ENCODE data around the gene GALNT2. TPM values are rescaled to one million over a fixed set of nuclear protein-coding genes. Genes with fewer than 3 reads are reported as not detected.

Gene GALNT2
- total and polyA plus RNA-seq, 2 experiments from 2014 or later, result 96.7 to 143 TPM

DNA sequence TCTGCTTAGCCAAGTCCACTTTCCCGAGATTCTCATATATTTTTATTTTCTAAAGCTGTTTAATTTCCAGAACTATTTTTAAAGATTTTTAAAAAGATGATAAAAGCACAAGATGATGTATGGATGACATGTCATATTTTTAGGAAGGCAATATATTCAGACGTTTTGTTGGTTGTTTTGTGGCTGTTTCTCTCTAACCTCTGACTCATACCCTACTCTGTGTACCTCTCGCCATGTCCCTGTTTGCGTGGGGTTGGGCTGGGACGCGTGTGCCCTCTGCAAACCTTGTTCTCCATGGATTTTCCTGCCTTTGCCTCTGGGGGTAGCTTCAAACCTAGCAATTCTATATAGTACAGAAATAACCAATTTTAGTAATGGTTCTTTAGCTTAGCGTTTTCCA is 132.0 kb downstream of the GALNT2 start:
- H3K9me2 ChIP-seq (replicated peaks; ENCODE audit: insufficient read depth), result no peaks in the 10 kb centered on the region
- 76% methylated on average over 7 of the region's 7 CpGs for WGBS (ENCODE audit: low lambda C conversion rate, missing lambda C conversion rate)
- DNase-seq (ENCODE audit: low spot score), result no peak
- peaks cover 21% of the 10 kb centered on the region for H3K79me2 ChIP-seq
- H3K4me2 ChIP-seq, result no peak overlapping the region
- H3K4me1 ChIP-seq (ENCODE audit: insufficient read depth), result no peaks in the 10 kb centered on the region
- no peak overlapping the region for H2AFZ ChIP-seq
- H3K9me3 ChIP-seq (ENCODE audit: low read depth), result no peaks in the 10 kb centered on the region
- H4K20me1 ChIP-seq (ENCODE audit: insufficient read depth, poor library complexity, severe bottlenecking), result peaks cover 6% of the 10 kb centered on the region
- no peak overlapping the region for H3K27ac ChIP-seq
- no peak overlapping the region for H3K4me3 ChIP-seq
- H3K36me3 ChIP-seq (replicated peaks; ENCODE audit: insufficient read depth, low read depth), result no peaks in the 10 kb centered on the region
- TF ChIP-seq EZH2phosphoT487 (IDR thresholded peaks at IDR 0.05; ENCODE audit: low read depth, severe bottlenecking, unreplicated experiment) (no peak), EZH2 (IDR thresholded peaks at IDR 0.05; ENCODE audit: borderline replicate concordance) (no peak)
- TF ChIP-seq, protein P1, sequence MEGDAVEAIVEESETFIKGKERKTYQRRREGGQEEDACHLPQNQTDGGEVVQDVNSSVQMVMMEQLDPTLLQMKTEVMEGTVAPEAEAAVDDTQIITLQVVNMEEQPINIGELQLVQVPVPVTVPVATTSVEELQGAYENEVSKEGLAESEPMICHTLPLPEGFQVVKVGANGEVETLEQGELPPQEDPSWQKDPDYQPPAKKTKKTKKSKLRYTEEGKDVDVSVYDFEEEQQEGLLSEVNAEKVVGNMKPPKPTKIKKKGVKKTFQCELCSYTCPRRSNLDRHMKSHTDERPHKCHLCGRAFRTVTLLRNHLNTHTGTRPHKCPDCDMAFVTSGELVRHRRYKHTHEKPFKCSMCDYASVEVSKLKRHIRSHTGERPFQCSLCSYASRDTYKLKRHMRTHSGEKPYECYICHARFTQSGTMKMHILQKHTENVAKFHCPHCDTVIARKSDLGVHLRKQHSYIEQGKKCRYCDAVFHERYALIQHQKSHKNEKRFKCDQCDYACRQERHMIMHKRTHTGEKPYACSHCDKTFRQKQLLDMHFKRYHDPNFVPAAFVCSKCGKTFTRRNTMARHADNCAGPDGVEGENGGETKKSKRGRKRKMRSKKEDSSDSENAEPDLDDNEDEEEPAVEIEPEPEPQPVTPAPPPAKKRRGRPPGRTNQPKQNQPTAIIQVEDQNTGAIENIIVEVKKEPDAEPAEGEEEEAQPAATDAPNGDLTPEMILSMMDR (IDR thresholded peaks at IDR 0.05; ENCODE audit: poor library complexity), result no peak
- H3K27me3 ChIP-seq, result no peaks in the 10 kb centered on the region

DNA sequence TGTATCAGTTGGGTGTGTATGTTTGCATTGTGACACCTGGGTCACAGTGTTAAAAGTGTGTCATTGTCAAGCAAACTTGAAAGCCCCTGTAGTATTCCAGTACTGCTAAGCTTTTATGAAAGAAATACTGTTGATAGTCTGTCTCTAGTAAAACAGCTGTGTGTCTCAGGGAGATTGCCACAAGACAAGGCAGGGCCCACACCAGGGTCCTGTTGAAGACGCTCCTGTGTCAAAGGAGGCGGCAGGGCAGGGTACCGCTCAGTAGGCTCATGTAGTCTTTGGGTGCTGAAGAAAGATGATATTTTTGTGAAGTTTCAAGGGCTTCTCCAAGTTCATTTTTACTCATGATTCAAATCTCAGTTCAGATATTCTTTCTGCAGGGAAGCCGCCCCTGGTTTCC is 132.5 kb downstream of the GALNT2 start:
- no peaks in the 10 kb centered on the region for H3K36me3 ChIP-seq (replicated peaks; ENCODE audit: insufficient read depth, low read depth)
- no peaks in the 10 kb centered on the region for H3K9me3 ChIP-seq (ENCODE audit: low read depth)
- no peak overlapping the region for H3K4me3 ChIP-seq
- no peaks in the 10 kb centered on the region for H3K4me1 ChIP-seq (ENCODE audit: insufficient read depth)
- H3K27ac ChIP-seq, result no peak overlapping the region
- peaks cover 16% of the 10 kb centered on the region for H3K79me2 ChIP-seq
- H2AFZ ChIP-seq, result no peak overlapping the region
- peaks cover 6% of the 10 kb centered on the region for H4K20me1 ChIP-seq (ENCODE audit: insufficient read depth, poor library complexity, severe bottlenecking)
- H3K4me2 ChIP-seq, result no peak overlapping the region
- H3K27me3 ChIP-seq, result no peaks in the 10 kb centered on the region
- TF ChIP-seq, protein P1 (IDR thresholded peaks at IDR 0.05; ENCODE audit: poor library complexity), result no peak
- TF ChIP-seq EZH2 (IDR thresholded peaks at IDR 0.05; ENCODE audit: borderline replicate concordance) (no peak), EZH2phosphoT487 (IDR thresholded peaks at IDR 0.05; ENCODE audit: low read depth, severe bottlenecking, unreplicated experiment) (no peak)
- DNase-seq (ENCODE audit: low spot score), result no peak
- no peaks in the 10 kb centered on the region for H3K9me2 ChIP-seq (replicated peaks; ENCODE audit: insufficient read depth)
- WGBS (ENCODE audit: low lambda C conversion rate, missing lambda C conversion rate), result 87% methylated on average over 4 of the region's 4 CpGs

DNA sequence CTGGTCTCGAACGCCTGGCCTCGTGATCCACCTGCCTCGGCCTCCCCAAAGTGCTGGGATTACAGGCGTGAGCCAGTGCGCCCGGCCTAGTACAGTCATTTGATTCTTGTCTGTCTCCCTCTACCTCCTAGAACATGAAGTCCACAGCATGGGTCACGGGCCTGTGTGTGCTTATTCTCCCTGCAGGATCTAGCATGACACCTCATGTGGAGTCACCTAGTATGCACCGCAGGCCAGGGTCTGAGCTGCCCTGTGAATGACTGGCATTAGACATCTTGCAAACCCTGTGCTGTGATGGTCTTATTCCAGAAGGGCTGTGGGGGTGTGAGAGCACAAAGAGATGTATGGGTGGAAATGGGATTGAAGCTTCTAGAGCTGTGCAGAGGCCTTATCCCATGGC is 133.2 kb downstream of the GALNT2 start:
- Histone ChIP-seq H3K27me3 (no peaks in the 10 kb centered on the region), H2AFZ (no peak overlapping the region), H3K4me1 (ENCODE audit: insufficient read depth) (no peaks in the 10 kb centered on the region), H3K9me2 (replicated peaks; ENCODE audit: insufficient read depth) (no peaks in the 10 kb centered on the region), H3K9me3 (ENCODE audit: low read depth) (no peaks in the 10 kb centered on the region), H3K27ac (no peak overlapping the region), H3K4me2 (no peak overlapping the region), H3K79me2 (peaks cover 12% of the 10 kb centered on the region), H3K4me3 (no peak overlapping the region), H3K36me3 (replicated peaks; ENCODE audit: insufficient read depth, low read depth) (no peaks in the 10 kb centered on the region), H4K20me1 (ENCODE audit: insufficient read depth, poor library complexity, severe bottlenecking) (peaks cover 6% of the 10 kb centered on the region)
- TF ChIP-seq, protein P1 (IDR thresholded peaks at IDR 0.05; ENCODE audit: poor library complexity), result no peak
- no peak for TF ChIP-seq EZH2 (IDR thresholded peaks at IDR 0.05; ENCODE audit: borderline replicate concordance)
- TF ChIP-seq EZH2phosphoT487 (IDR thresholded peaks at IDR 0.05; ENCODE audit: low read depth, severe bottlenecking, unreplicated experiment), result no peak
- 98% methylated on average over 9 of the region's 9 CpGs for WGBS (ENCODE audit: low lambda C conversion rate, missing lambda C conversion rate)
- DNase-seq (ENCODE audit: low spot score), result no peak

DNA sequence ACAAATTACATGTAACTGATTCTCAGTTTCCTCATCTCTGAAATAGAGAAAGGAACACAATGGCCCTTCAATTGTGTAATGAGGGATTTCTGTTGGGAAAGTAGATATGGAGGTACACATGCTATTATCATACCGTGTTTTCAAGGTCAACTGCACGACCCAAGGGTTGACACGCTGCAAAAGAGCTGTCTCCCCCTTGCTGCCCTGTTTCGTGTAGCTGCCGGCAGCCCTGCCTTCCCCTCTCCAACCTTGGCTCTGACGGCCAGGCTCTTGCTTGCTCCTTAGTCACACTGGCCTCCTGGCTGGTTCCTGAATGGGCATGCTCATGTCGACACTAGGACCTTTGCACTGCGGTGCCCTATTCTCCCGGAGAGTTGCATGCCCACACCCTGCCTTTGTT is 134.4 kb downstream of the GALNT2 start:
- no peak for DNase-seq (ENCODE audit: low spot score)

More for the DNA sequence above, 134.4 kb downstream of the GALNT2 start:
- H3K9me2 ChIP-seq (replicated peaks; ENCODE audit: insufficient read depth), result no peaks in the 10 kb centered on the region
- H3K4me2 ChIP-seq, result no peak overlapping the region
- H4K20me1 ChIP-seq (ENCODE audit: insufficient read depth, poor library complexity, severe bottlenecking), result peaks cover 6% of the 10 kb centered on the region
- H3K4me1 ChIP-seq (ENCODE audit: insufficient read depth), result no peaks in the 10 kb centered on the region
- no peak overlapping the region for H3K27ac ChIP-seq
- H3K79me2 ChIP-seq, result peaks cover 12% of the 10 kb centered on the region
- no peak overlapping the region for H3K4me3 ChIP-seq
- no peak for TF ChIP-seq EZH2phosphoT487 (IDR thresholded peaks at IDR 0.05; ENCODE audit: low read depth, severe bottlenecking, unreplicated experiment)
- 88% methylated on average over 9 of the region's 9 CpGs for WGBS (ENCODE audit: low lambda C conversion rate, missing lambda C conversion rate)
- no peaks in the 10 kb centered on the region for H3K27me3 ChIP-seq
- no peaks in the 10 kb centered on the region for H3K9me3 ChIP-seq (ENCODE audit: low read depth)
- H3K36me3 ChIP-seq (replicated peaks; ENCODE audit: insufficient read depth, low read depth), result no peaks in the 10 kb centered on the region
- no peak overlapping the region for H2AFZ ChIP-seq
